Colonic mucosa (tissue), 4 donors: ENCODE data around the gene SLCO3A1. TPM values are rescaled to one million over a fixed set of nuclear protein-coding genes. Genes with fewer than 3 reads are reported as not detected.

Experiments
- DNase-seq: peaks from one replicate; pipeline ENCODE4 v3.0.0-alpha.2; 2020
- H3K27ac ChIP-seq: fragments of 200-600 bp; one replicate; pipeline ENCODE4 v1.8.0; 2021
- H3K27me3 ChIP-seq: fragments of 200-600 bp; one replicate; pipeline ENCODE4 v1.8.0; 2021
- H3K36me3 ChIP-seq: fragments of 200-600 bp; one replicate; pipeline ENCODE4 v1.8.0; 2021
- H3K4me1 ChIP-seq: fragments of 200-600 bp; one replicate; pipeline ENCODE4 v1.8.0; 2021; ENCODE audit warnings: mild to moderate bottlenecking
- H3K4me3 ChIP-seq: fragments of 200-600 bp; one replicate; pipeline ENCODE4 v1.8.0; 2021
- H3K9ac ChIP-seq, 2 donors: one replicate each; pipeline ENCODE4 v1.7.0; 2013; ENCODE audit warnings: control low read depth in 2 of 2, low read depth in 2 of 2, low read length in 2 of 2
- H3K9me3 ChIP-seq: fragments of 200-600 bp; one replicate; pipeline ENCODE4 v1.8.0; 2021
- intact Hi-C: fragments of 100-400 bp; cut with DNase I; formaldehyde crosslinking; loops from one replicate; pipeline ENCODE4 v1.14.1; 2022
- total RNA-seq, 2 donors: library from RNA; stranded (reverse); fragmentation: NEBNext Ultra II Directional in 1 of 2; extraction: Animal tissue kit (Norgen Biotek cat#: 25700) in 1 of 2; gene quantifications; one replicate each; pipeline ENCODE4 v1.2.1, GENCODE V29; 2021
- TF ChIP-seq, protein P1 (sequence below): fragments of 200-600 bp; IDR thresholded peaks from one replicate; pipeline ENCODE4 v1.8.0; 2022; ENCODE audit warnings: antibody characterized with exemption, mild to moderate bottlenecking
- donor health status: healthy.
- donor health status: DM: no; HTN: no; CAD: no.
- donor health status: DM: no; HTN: no; CAD: no.

SLCO3A1 gene
- total RNA-seq, 2 donors from 2014 or later, result 11.4 to 24.6 TPM

DNA sequence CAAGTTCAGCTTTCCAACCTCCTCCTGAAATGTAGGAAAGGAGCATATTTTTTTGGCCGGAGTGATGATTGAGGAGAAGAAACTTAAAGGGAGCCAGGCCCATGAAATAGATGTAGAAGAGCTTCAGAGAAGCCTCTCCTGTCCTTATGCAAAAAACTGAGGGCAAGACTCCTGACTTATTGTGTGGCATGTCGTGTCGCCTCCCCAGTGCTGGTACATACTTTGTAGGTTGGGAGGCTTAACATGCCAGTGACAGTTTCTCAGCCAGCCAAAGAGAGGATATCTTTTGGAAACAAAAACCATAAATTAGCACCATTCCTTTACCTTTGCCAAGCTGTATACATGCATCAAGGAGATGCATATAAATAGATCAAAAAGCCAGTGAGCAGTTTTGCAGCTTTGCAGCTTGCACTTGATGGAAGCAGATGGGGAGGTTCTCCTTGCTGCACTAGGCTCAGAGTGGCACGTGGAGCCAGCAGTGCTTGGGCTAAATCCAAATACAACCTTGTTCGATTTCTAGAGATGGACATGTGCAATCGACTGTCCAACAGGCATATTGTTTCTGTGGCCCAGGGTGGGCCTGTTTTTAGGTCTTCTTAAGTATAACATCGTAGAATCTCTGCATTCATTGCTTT lies 10.2 kb downstream of the SLCO3A1 start:
- Histone ChIP-seq H3K27me3 (no peaks in the 10 kb centered on the region), H3K4me3 (no peak overlapping the region), H3K9me3 (no peaks in the 10 kb centered on the region), H3K4me1 (peaks cover 4% of the 10 kb centered on the region), H3K27ac (no peak overlapping the region), H3K36me3 (no peaks in the 10 kb centered on the region), H3K9ac (no peak overlapping the region)
- TF ChIP-seq, protein P1, sequence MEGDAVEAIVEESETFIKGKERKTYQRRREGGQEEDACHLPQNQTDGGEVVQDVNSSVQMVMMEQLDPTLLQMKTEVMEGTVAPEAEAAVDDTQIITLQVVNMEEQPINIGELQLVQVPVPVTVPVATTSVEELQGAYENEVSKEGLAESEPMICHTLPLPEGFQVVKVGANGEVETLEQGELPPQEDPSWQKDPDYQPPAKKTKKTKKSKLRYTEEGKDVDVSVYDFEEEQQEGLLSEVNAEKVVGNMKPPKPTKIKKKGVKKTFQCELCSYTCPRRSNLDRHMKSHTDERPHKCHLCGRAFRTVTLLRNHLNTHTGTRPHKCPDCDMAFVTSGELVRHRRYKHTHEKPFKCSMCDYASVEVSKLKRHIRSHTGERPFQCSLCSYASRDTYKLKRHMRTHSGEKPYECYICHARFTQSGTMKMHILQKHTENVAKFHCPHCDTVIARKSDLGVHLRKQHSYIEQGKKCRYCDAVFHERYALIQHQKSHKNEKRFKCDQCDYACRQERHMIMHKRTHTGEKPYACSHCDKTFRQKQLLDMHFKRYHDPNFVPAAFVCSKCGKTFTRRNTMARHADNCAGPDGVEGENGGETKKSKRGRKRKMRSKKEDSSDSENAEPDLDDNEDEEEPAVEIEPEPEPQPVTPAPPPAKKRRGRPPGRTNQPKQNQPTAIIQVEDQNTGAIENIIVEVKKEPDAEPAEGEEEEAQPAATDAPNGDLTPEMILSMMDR, result no peak
- intact Hi-C loops, result no loop called here
- no peak for DNase-seq

DNA sequence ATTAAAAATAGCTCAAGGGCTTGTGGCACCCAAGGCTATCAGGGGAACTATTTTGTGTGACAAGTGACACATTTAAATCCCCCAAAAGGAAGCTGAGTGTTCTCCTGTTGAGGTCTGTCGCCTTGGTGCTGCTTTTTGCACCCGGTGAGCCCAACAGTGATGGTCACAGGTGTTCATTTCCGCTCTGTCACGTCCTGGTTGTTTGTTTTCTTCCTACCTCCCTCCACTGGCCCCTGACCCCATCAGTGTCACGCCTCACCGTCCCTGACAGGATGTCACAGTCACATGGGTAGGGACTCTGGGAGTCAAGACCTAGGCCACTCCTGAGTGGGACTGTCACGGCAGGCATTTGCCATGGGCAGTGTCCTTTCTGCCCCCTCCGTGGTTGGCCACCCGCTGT lies 11.2 kb downstream of the SLCO3A1 start:
- H3K36me3 ChIP-seq, result no peaks in the 10 kb centered on the region
- no peaks in the 10 kb centered on the region for H3K9me3 ChIP-seq
- intact Hi-C loops, result loop anchor here (5.0 kb wide), 1 partner anchor 83 kb away; no protein-coding TSS in a partner anchor
- no peaks in the 10 kb centered on the region for H3K27me3 ChIP-seq
- no peak overlapping the region for H3K4me3 ChIP-seq
- TF ChIP-seq, protein P1, result no peak
- no peak overlapping the region for H3K9ac ChIP-seq
- no peak for DNase-seq
- H3K4me1 ChIP-seq, result peaks cover 4% of the 10 kb centered on the region
- H3K27ac ChIP-seq, result no peak overlapping the region

DNA sequence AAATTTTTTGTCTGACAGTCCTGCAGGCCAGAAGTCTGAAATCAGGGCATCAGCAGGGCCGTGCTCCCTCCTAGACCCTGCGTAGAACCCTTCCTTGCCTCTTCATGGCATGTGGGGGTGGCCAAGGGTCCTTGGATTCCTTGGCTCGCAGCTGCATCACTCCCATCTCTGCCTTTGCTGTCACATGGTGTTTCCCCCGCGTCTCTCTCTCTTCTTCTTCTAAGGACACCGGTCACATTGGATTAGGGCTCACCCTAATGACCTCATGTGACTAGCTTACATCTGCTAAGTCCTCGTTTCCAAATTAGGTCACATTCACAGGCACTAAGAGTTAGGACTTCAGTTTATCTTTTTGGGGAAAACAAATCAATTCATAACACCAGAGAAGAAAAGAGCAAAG lies 12.0 kb downstream of the SLCO3A1 start:
- intact Hi-C loops, result loop anchor here (5.0 kb wide), 1 partner anchor 82 kb away; no protein-coding TSS in a partner anchor
- Histone ChIP-seq H3K27ac (no peak overlapping the region), H3K9me3 (no peaks in the 10 kb centered on the region), H3K9ac (no peak overlapping the region), H3K4me3 (no peak overlapping the region), H3K4me1 (peaks cover 4% of the 10 kb centered on the region), H3K36me3 (no peaks in the 10 kb centered on the region), H3K27me3 (no peaks in the 10 kb centered on the region)
- TF ChIP-seq, protein P1, result no peak
- DNase-seq, result no peak

GRCh38 chr15:91865950-91866349 lies 12.4 kb downstream of the SLCO3A1 start:
- Histone ChIP-seq H3K27ac (peak overlapping the region; percentile 54), H3K4me1 (peaks cover 4% of the 10 kb centered on the region), H3K9ac (no peak overlapping the region), H3K9me3 (no peaks in the 10 kb centered on the region), H3K4me3 (no peak overlapping the region), H3K27me3 (no peaks in the 10 kb centered on the region), H3K36me3 (no peaks in the 10 kb centered on the region)
- intact Hi-C loops, result loop anchor here (5.0 kb wide), 1 partner anchor 81 kb away; no protein-coding TSS in a partner anchor
- TF ChIP-seq, protein P1, result no peak
- no peak for DNase-seq

DNA sequence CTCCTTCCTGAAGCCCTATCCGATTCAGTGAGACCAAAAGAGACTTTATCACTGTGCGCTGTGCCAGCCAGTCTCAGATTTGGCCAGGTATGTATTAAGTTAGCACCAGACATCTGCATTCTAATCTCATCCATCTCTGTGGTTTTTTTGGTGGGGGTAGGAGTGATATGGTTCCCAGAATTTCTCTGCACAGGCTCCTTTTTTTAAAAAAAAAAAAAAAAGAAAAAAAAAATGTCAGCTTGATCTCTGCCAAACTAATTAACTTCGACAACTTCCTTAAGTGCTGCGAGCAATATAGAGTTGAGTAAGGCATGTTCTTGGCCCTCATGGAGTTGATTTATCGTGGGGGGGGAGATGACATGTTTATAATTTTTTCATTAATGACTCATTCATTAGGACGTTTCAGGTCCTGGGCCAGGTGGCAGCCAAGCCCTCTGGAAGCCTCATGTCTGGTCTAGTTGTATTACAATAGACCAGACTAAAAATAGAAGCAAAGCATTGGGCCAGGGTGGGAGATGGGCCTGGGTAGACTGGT lies 12.9 kb downstream of the SLCO3A1 start:
- DNase-seq, result no peak
- peaks cover 4% of the 10 kb centered on the region for H3K4me1 ChIP-seq
- no peak overlapping the region for H3K9ac ChIP-seq
- H3K9me3 ChIP-seq, result no peaks in the 10 kb centered on the region
- H3K4me3 ChIP-seq, result no peak overlapping the region
- intact Hi-C loops, result loop anchor here (5.0 kb wide), 1 partner anchor 81 kb away; no protein-coding TSS in a partner anchor
- H3K36me3 ChIP-seq, result no peaks in the 10 kb centered on the region
- TF ChIP-seq, protein P1, result no peak
- peak overlapping the region; percentile 54 for H3K27ac ChIP-seq
- no peaks in the 10 kb centered on the region for H3K27me3 ChIP-seq
